NCI-H2029 treated with DMSO at 0.1 percent for 48 hours (cell line): ENCODE data around the gene VAPB.

Source experiments
- DNase-seq: peaks from one replicate; lab custom pipeline; 2025; lab: John Stamatoyannopoulos, UW

Gene VAPB

DNA sequence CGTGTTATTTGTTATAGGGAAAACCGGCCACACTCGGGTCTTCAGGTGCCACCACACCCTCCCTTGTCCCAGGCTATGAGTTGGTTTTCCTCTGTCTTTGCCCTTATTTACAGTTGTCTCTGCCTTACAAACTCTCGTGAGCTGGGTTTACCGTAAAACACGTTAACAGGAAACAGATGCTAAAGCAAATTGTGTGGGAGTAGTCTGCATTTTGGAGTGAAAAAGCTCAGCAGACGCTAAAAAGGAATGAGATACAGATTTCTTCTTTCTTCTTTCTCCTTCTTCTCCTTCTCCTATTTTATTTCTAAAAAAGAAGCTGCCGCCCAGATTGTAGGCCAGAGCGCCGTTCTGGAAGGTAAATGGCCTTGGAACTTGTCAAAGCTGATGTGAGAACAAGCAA lies 74.2 kb downstream of the VAPB start:
- DNase-seq, result no peak

DNA sequence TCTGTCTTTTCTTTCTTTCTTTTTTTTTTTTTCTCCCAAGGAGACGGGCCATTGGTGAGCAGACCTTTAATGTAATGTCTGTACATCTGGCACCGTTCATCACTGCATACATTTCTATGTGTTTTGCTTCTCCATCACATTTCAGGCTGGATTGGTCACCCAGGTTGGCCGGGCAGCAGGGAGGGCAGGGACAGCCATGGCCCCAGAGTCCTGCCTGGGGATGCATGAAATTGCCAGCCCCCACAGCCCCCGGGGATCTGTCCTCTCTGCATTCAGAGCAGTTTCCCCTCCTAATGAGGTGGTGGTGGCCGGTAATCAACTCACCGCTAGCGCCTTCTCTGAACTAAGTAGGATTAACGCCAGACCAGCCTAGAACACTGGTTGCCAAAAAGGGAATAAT lies 75.8 kb downstream of the VAPB start:
- no peak for DNase-seq

- DNase-seq, result no peak
Observed at GRCh38 chr20:58466095-58466708, 77.2 kb downstream of the VAPB start.

GRCh38 chr20:58466729-58467571 lies 77.9 kb downstream of the VAPB start:
- DNase-seq, result no peak

GRCh38 chr20:58467572-58468527 lies 78.8 kb downstream of the VAPB start:
- no peak for DNase-seq

- DNase-seq, result no peak
Observed at GRCh38 chr20:58469616-58470015, 80.6 kb downstream of the VAPB start.

DNA sequence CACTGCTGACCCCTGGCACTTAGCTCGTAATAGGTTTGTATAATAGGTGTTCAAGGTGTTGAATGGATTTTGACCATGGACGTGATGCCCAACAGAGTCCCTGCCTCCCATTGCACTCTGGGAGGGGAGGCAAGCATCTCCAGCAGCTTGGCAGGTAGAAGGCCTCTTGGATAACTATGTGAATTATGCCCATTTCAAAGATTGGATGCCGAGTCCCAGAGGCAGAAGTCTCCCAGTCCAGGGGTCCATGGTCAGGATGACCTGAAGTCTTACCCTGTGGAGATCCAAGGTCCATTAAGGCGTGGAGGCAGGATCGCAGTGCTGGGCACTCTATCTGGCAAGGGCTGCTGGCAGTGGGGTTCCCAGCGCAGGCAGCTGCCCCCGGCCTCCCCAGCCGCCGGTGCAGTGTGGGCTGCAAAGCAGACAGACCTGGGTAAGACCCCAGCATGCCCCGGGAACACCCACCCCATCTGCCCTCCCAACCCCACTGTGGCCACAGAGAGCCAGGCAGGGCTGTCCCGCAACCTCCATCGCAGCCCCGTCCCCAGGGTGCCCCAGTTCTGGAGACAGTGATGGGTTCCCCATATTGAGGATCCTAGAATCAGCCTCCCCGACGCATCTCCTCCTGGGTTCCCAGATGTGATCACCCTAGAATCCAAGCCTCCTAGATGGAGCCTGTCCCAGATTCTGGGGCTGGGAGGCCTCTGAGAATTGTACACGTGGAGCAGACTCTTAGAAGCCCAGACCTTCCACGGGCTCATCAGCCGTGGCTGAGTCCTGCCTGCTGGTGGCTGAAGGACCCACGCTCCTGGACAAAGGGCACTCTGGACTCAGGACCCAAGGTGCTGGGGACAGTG lies 81.5 kb downstream of the VAPB start:
- DNase-seq, result no peak

DNA sequence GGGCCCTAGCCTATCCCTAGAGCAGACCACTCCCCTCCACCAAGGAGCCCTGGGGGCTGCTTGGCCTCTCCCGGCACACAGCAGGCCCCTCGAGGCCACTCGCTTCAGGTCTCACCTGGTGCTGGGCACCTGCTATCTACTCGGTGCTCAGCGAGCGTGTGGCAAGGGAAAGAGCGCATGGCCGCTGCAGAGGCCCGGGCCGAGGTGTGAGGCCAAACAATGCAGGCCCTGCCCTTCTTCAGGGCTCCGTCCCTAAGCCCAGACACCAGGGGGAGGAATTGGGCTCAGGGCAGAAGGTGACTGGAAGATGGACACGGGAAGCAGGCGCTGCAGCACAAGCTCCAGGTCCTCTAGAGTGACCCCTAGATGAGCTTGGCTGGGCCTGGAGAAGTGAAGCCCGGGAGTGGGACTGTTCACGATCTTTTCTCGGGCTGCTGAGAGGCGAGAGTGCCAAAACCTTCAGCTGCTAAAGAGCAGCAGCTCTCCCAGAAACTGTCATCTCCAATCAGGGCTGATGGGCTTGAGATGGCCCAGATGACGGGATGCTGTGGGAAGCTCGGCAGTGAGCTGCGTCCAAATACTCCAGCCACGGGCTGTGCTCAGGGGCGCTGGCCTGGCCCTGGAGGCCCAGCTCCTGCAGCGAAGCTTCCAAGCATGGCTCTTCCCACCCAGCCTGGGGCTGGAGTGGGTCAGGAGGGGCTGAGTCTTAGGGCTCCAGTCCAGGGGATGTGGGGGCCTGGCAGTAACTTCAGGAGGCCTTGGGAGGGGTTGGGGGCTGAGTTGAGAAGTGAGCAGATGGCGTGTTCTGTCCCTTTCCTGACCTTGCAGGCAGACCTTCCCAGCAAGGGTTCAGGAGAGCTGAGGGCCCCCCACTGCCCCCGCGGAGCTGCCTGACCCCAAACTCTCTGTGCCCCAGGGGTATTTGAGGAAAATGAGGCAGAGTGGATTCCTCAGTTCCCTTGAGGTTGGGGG lies 82.5 kb downstream of the VAPB start:
- no peak for DNase-seq

- no peak for DNase-seq
Observed at GRCh38 chr20:58472273-58473018, 83.4 kb downstream of the VAPB start.

DNA sequence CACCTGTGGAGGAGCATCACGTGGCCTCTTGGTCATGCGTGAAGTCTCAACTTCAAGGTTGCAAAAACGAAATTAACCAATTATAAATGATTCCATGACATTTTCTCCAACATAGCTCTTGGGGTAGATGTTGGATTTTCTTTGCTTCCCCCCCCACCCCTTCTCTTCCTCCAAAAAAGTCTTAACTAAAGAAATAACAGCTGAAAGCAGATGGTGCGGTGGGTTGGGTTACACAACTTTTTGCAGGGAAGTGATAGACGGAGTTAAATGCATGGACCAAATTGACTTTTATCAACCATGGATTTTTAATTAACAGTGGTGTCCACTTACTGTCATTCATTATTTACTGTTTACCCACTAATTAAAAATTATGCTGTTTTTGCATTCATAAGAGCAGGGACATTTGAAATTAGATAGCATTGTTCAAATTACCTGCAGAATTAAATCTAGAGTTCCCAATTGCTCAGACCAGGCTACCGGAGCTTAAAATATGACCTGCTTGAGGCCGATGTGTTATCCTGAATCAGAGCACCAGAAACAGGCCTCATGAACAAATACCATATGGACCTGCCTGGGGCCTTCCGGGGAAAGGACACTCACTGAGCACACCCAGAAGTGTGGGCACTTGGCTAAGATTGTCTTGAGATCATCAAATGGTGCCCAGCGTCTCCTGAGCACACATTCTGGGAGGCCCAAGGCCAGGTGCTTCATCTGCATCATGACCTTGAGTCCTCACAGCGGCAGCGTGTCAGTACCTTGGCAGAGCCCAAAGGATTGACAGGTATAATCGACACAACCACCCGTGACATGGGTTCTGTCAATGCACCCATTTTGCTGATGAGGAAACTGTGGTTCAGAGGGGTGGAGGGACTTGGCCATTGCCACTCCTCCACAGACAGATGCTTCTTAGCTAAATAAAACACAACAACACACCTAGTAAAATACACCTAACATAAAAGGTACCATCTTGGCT lies 84.7 kb downstream of the VAPB start:
- no peak for DNase-seq

DNA sequence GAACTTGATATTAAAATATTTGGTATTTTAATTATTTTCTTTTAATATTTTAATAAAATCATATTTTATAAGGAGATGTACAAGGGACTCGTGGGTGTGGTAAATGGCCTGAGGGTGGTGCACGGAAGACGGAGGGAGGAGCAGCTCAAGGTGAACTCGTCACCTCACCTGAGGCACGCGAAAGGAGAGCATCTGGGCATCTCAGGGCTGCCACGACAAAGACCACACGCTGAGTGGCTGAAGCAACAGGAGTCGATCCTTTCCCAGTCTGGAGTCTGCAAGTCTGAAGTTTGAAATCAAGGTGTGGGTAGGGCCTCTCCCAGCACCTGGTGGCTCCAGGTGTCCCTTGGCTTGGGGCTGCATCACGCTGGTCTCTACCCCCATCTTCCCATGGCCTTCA lies 86.4 kb downstream of the VAPB start:
- no peak for DNase-seq

GRCh38 chr20:58478141-58478805 lies 89.2 kb downstream of the VAPB start:
- DNase-seq, result no peak

GRCh38 chr20:58479726-58480440 lies 90.9 kb downstream of the VAPB start:
- DNase-seq, result no peak

GRCh38 chr20:58480551-58481336 lies 91.7 kb downstream of the VAPB start:
- DNase-seq, result no peak

- DNase-seq, result no peak
Observed at GRCh38 chr20:58481481-58482021, 92.5 kb downstream of the VAPB start.

- no peak for DNase-seq
Observed at GRCh38 chr20:58482416-58482815, 93.4 kb downstream of the VAPB start.
